ENCODE measurements around the gene ING5. TPM values are rescaled to one million over a fixed set of nuclear protein-coding genes. Genes with fewer than 3 reads are reported as not detected.

ING5 gene
- total and polyA plus RNA-seq, 8 donors, result 19.9 to 160 (median 32.4) TPM

DNA sequence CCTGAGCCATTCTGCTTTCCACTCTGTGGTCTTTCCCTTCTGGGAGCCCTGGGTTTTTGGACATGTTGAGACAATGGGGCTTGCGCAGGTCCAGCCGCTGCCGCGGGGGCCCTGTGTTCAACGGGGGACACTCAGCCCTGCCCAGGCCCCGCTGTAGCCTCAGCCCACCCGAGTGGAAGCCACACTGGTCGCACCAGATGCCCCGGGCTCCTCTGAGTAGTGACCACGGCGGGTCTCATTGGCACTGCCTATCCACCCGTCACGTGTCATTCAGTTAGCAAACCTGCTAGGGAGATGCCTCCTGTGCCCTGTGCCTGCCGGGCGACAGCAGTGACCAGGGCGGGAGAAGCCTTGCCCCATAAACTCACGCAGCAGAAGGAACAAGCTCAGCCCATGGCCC is 51.7 kb downstream of the ING5 start:
- Histone ChIP-seq H3K27me3 (no peaks in the 10 kb centered on the region), H3K4me3 (no peak overlapping the region), H3K27ac (no peak overlapping the region), H3K36me3 (peaks cover 35 to 100% (median 96%) of the 10 kb centered on the region in 4 donors), H3K9me3 (no peaks in the 10 kb centered on the region), H3K4me1 (no peaks in the 10 kb centered on the region)
- TF ChIP-seq, protein P1, sequence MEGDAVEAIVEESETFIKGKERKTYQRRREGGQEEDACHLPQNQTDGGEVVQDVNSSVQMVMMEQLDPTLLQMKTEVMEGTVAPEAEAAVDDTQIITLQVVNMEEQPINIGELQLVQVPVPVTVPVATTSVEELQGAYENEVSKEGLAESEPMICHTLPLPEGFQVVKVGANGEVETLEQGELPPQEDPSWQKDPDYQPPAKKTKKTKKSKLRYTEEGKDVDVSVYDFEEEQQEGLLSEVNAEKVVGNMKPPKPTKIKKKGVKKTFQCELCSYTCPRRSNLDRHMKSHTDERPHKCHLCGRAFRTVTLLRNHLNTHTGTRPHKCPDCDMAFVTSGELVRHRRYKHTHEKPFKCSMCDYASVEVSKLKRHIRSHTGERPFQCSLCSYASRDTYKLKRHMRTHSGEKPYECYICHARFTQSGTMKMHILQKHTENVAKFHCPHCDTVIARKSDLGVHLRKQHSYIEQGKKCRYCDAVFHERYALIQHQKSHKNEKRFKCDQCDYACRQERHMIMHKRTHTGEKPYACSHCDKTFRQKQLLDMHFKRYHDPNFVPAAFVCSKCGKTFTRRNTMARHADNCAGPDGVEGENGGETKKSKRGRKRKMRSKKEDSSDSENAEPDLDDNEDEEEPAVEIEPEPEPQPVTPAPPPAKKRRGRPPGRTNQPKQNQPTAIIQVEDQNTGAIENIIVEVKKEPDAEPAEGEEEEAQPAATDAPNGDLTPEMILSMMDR (IDR thresholded peaks at IDR 0.05), result no peak
- no peak for TF ChIP-seq POLR2AphosphoS5 (IDR thresholded peaks at IDR 0.05)
- no peak for TF ChIP-seq EP300 (IDR thresholded peaks at IDR 0.05)
- no peak for TF ChIP-seq POLR2A (IDR thresholded peaks at IDR 0.05)
- no peak for DNase-seq
- 95 to 98% (median 97%) methylated on average over 16 to 17 of the region's 17 CpGs for WGBS, 5 donors
- intact Hi-C loops (cut with DNase I; ENCODE audit: low total_unique reads), result no loop called here

- peaks cover 35 to 100% (median 96%) of the 10 kb centered on the region in 4 donors for H3K36me3 ChIP-seq
- DNase-seq, result no peak
- no peaks in the 10 kb centered on the region for H3K9me3 ChIP-seq
- H3K27me3 ChIP-seq, result no peaks in the 10 kb centered on the region
- no peak overlapping the region for H3K4me3 ChIP-seq
- intact Hi-C loops (cut with DNase I; ENCODE audit: low total_unique reads), result no loop called here
- TF ChIP-seq EP300 (IDR thresholded peaks at IDR 0.05) (no peak), POLR2AphosphoS5 (IDR thresholded peaks at IDR 0.05) (no peak), POLR2A (IDR thresholded peaks at IDR 0.05) (no peak)
- TF ChIP-seq, protein P1 (IDR thresholded peaks at IDR 0.05), result no peak
- 94 to 98% (median 97%) methylated on average over 20 of the region's 20 CpGs for WGBS, 5 donors
- H3K27ac ChIP-seq, result no peak overlapping the region
- no peaks in the 10 kb centered on the region for H3K4me1 ChIP-seq
Observed at GRCh38 chr2:241754042-241754441, 52.2 kb downstream of the ING5 start.

DNA sequence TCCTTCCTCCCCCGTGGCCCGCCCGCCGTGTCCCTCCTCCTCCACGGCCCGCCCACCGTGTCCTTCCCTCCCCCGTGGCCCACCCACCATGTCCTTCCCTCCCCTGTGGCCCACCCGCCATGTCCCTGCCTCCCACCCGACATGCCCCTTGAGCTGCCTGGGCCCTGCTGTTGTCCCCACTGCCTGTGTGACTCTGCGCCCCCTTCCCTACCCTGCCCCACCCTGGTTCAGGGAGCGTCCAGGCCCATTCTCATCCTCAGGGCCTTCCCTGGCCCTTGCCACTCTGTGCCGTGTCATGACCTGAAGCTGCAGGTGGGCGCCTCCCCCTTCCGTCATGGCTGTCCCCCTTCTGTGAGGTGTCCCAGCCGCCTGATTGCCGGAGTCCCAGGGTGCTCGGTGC is 53.3 kb downstream of the ING5 start:
- intact Hi-C loops (cut with DNase I; ENCODE audit: low total_unique reads), result no loop called here
- H3K36me3 ChIP-seq, result peaks cover 35 to 97% (median 95%) of the 10 kb centered on the region in 4 donors
- no peak for DNase-seq
- WGBS, 5 donors, result 92 to 96% (median 93%) methylated on average over 11 to 18 of the region's 18 CpGs
- peaks cover 0 to under 1% (median 0%) of the 10 kb centered on the region in 4 donors for H3K9me3 ChIP-seq
- H3K27ac ChIP-seq, result no peak overlapping the region
- no peaks in the 10 kb centered on the region for H3K27me3 ChIP-seq
- H3K4me1 ChIP-seq, result no peaks in the 10 kb centered on the region
- TF ChIP-seq, protein P1 (IDR thresholded peaks at IDR 0.05), result no peak
- TF ChIP-seq POLR2AphosphoS5 (IDR thresholded peaks at IDR 0.05) (no peak), POLR2A (IDR thresholded peaks at IDR 0.05) (no peak), EP300 (IDR thresholded peaks at IDR 0.05) (no peak)
- no peak overlapping the region for H3K4me3 ChIP-seq

- no peak overlapping the region for H3K27ac ChIP-seq
- TF ChIP-seq POLR2A (IDR thresholded peaks at IDR 0.05) (no peak), POLR2AphosphoS5 (IDR thresholded peaks at IDR 0.05) (no peak), EP300 (IDR thresholded peaks at IDR 0.05) (no peak)
- TF ChIP-seq, protein P1 (IDR thresholded peaks at IDR 0.05), result no peak
- no peaks in the 10 kb centered on the region for H3K27me3 ChIP-seq
- 96 to 100% (median 96%) methylated on average over 1 to 27 of the region's 27 CpGs for WGBS, 5 donors
- H3K9me3 ChIP-seq, result peaks cover 0 to 4% (median 0%) of the 10 kb centered on the region in 4 donors
- peaks cover 35 to 98% (median 92%) of the 10 kb centered on the region in 4 donors for H3K36me3 ChIP-seq
- H3K4me1 ChIP-seq, result no peaks in the 10 kb centered on the region
- intact Hi-C loops (cut with DNase I; ENCODE audit: low total_unique reads), result no loop called here
- no peak for DNase-seq
- no peak overlapping the region for H3K4me3 ChIP-seq
Observed at GRCh38 chr2:241755777-241756176, 53.9 kb downstream of the ING5 start.
